Measurements from ENCODE around the gene EVI2B.

DNA sequence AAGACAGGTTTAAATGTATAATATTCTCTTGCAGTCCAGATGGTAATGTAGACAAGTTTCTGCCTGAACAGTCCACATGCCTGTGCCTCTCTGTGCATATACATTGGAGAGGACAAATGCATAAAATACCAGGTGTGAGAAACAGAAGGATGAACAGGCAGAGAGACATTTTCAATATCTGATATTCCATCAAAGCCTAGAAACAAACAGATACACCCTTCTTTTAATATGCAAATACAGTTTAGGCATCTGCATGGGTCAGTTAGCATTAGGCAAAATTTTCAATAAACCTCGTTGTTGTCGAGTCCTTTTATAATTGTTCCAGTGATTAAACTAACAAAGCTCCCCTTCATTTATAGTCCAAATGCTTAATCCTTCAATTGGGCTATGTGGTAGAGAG is 17.7 kb downstream of the EVI2B start:
- TF ChIP-seq POLR2A (IDR thresholded peaks at IDR 0.05) = no peak
- TF ChIP-seq, protein P1, sequence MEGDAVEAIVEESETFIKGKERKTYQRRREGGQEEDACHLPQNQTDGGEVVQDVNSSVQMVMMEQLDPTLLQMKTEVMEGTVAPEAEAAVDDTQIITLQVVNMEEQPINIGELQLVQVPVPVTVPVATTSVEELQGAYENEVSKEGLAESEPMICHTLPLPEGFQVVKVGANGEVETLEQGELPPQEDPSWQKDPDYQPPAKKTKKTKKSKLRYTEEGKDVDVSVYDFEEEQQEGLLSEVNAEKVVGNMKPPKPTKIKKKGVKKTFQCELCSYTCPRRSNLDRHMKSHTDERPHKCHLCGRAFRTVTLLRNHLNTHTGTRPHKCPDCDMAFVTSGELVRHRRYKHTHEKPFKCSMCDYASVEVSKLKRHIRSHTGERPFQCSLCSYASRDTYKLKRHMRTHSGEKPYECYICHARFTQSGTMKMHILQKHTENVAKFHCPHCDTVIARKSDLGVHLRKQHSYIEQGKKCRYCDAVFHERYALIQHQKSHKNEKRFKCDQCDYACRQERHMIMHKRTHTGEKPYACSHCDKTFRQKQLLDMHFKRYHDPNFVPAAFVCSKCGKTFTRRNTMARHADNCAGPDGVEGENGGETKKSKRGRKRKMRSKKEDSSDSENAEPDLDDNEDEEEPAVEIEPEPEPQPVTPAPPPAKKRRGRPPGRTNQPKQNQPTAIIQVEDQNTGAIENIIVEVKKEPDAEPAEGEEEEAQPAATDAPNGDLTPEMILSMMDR (IDR thresholded peaks at IDR 0.05) = no peak

Data from body of pancreas (tissue), 4 donors.